Bronchial smooth muscle cell (primary cell): ENCODE measurements around the gene SLC35A5. TPM values are rescaled to one million over a fixed set of nuclear protein-coding genes. Genes with fewer than 3 reads are reported as not detected.

ENCODE experiments used
- total RNA-seq: library from RNA; depleted of rRNA; stranded (reverse); fragments of >200 nt; gene quantifications from 2 replicates; pipeline ENCODE4 v1.2.1, GENCODE V29; 2014

SLC35A5 gene
- total RNA-seq, result 14.9 and 18.9 TPM in 2 replicates

GRCh38 chr3:112561734-112562529 lies at the start of gene SLC35A5, which contains the start of gene ATG3:
TSS of gene SLC35A5 (plus strand) at chr3:112562045. CDS start at chr3:112563404, 1,359 bp downstream.
TSS of gene ATG3 (minus strand) at chr3:112561962. CDS start at chr3:112561528, 434 bp downstream.

Other genes with a start within 250 kb of the SLC35A5 start
- gene CD200, start 228.9 kb upstream of the SLC35A5 start, total RNA-seq, result under 0.01 TPM in 2 replicates
- 0.16 TPM in 1 of 2 replicates, not detected in the other for gene BTLA, start 62.6 kb upstream of the SLC35A5 start, total RNA-seq
- gene ATG3, start 83 bp upstream of the SLC35A5 start, total RNA-seq, result 69.5 and 71.7 TPM in 2 replicates
- 281 and 1,910 TPM in 2 replicates for gene CCDC80, start 79.1 kb downstream of the SLC35A5 start, total RNA-seq